Measurements from ENCODE around the gene IFTAP. TPM values are rescaled to one million over a fixed set of nuclear protein-coding genes. Genes with fewer than 3 reads are reported as not detected.

The IFTAP gene
- total RNA-seq, 1 experiment from 2014 or later, result 25.5 TPM

- no peaks in the 10 kb centered on the region for H3K36me3 ChIP-seq
- no peaks in the 10 kb centered on the region for H3K4me1 ChIP-seq (replicated peaks)
- H3K9me3 ChIP-seq (replicated peaks), result no peaks in the 10 kb centered on the region
- no peak for DNase-seq (ENCODE audit: low read depth in 1 of 2, low spot score in 2 of 2)
- H3K27me3 ChIP-seq (replicated peaks), result peaks cover 18% of the 10 kb centered on the region
- no peak overlapping the region for H3K4me3 ChIP-seq
- H3K27ac ChIP-seq, result no peak overlapping the region
Measured at GRCh38 chr11:36693139-36693843, 99.0 kb downstream of the IFTAP start.

DNA sequence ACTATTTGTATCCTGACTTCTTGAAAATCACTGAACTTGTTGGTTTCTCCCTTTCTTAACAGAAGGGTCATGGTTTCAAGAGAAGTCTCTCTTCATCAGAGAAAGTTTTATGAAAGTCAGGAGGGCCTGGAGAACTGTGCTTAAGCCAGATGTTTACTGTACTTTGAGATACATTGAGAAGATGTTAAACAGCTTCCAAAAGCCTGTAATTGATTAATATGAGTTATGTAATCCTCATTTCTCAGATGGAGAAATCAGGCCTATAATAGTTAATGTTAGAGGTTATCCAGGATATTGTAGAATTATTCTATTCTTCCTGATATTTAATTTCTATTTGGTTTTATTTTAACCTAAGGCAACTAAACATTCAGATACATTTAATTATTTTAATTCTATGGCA, 100.8 kb downstream of the IFTAP start:
- Histone ChIP-seq H3K9me3 (replicated peaks) (no peaks in the 10 kb centered on the region), H3K27me3 (replicated peaks) (peaks cover 18% of the 10 kb centered on the region)

GRCh38 chr11:36695571-36695970, 101.3 kb downstream of the IFTAP start:
- peaks cover 18% of the 10 kb centered on the region for H3K27me3 ChIP-seq (replicated peaks)
- H3K9me3 ChIP-seq (replicated peaks), result no peaks in the 10 kb centered on the region
- H3K27ac ChIP-seq, result no peak overlapping the region
- no peak overlapping the region for H3K4me3 ChIP-seq
- H3K36me3 ChIP-seq, result no peaks in the 10 kb centered on the region
- DNase-seq (ENCODE audit: low read depth in 1 of 2, low spot score in 2 of 2), result no peak
- no peaks in the 10 kb centered on the region for H3K4me1 ChIP-seq (replicated peaks)

More for the DNA sequence above, 100.8 kb downstream of the IFTAP start:
- Histone ChIP-seq H3K4me1 (replicated peaks) (no peaks in the 10 kb centered on the region), H3K36me3 (no peaks in the 10 kb centered on the region), H3K4me3 (no peak overlapping the region), H3K27ac (no peak overlapping the region)
- DNase-seq (ENCODE audit: low read depth in 1 of 2, low spot score in 2 of 2), result no peak

DNA sequence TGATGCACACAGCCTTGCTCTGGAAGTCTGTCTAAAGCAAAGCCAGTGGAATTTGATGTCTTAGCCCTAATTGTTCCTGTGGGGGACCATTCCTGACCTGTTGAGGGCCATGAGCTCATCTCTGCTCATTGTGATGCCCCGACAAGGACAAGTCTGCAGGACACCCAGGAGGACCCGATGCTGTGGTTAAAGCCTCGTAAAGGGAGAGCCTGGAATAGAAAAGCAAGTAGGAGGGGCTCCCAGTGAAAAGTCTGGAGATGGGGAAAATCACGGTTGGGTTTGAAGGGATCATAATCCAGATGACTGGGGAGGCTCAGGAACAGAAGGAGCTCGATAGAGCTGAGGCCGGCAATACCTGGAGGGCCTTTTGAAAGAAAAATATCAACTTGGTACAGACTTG, 102.2 kb downstream of the IFTAP start:
- Histone ChIP-seq H3K9me3 (replicated peaks) (no peaks in the 10 kb centered on the region), H3K4me1 (replicated peaks) (no peaks in the 10 kb centered on the region), H3K4me3 (no peak overlapping the region), H3K36me3 (no peaks in the 10 kb centered on the region), H3K27me3 (replicated peaks) (peaks cover 12% of the 10 kb centered on the region), H3K27ac (no peak overlapping the region)
- no peak for DNase-seq (ENCODE audit: low read depth in 1 of 2, low spot score in 2 of 2)

- no peaks in the 10 kb centered on the region for H3K36me3 ChIP-seq
- H3K27ac ChIP-seq, result no peak overlapping the region
- no peaks in the 10 kb centered on the region for H3K4me1 ChIP-seq (replicated peaks)
- no peak overlapping the region for H3K4me3 ChIP-seq
- no peak for DNase-seq (ENCODE audit: low read depth in 1 of 2, low spot score in 2 of 2)
- H3K27me3 ChIP-seq (replicated peaks), result peaks cover 15% of the 10 kb centered on the region
- no peaks in the 10 kb centered on the region for H3K9me3 ChIP-seq (replicated peaks)
Measured at GRCh38 chr11:36699271-36699670, 105.0 kb downstream of the IFTAP start.

- H3K4me3 ChIP-seq, result no peak overlapping the region
- no peak for DNase-seq (ENCODE audit: low read depth in 1 of 2, low spot score in 2 of 2)
- H3K27me3 ChIP-seq (replicated peaks), result peaks cover 15% of the 10 kb centered on the region
- no peak overlapping the region for H3K27ac ChIP-seq
- no peaks in the 10 kb centered on the region for H3K4me1 ChIP-seq (replicated peaks)
- no peaks in the 10 kb centered on the region for H3K9me3 ChIP-seq (replicated peaks)
- no peaks in the 10 kb centered on the region for H3K36me3 ChIP-seq
Measured at GRCh38 chr11:36700246-36700645, 105.9 kb downstream of the IFTAP start.

DNA sequence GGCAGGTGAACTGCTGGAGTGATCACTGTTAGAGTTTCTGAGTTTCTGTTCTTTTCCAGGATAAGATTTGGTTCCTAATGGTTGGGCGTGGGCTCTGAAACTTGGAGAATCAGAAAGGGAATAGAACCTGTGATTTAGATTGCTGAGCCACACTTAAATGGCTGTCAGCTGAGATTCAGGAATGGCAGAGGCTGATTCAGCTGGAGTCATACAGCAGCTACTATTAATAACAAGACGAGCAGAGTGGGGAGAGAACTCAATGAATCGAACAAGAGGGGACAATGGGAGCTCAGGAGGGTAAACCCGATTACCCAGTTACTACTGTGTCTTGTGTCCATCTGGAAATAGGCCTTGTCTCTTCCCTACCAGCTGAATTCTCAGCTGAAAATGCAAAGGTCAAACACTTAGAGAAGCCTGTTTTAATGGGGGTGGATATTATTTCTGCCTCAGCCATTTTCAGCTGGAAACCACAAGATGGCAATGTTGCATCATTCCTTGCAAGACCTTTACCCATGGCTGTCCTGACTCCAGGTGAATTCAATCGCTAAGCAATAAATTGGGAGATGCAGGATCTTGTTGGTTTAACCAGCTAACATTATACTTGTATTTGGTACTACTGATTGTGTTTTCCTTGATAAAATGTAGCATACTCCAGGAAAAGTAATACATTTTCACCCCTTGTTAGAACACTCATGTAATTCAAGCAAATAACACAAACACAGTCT, 108.2 kb downstream of the IFTAP start:
- H3K27ac ChIP-seq, result no peak overlapping the region

DNA sequence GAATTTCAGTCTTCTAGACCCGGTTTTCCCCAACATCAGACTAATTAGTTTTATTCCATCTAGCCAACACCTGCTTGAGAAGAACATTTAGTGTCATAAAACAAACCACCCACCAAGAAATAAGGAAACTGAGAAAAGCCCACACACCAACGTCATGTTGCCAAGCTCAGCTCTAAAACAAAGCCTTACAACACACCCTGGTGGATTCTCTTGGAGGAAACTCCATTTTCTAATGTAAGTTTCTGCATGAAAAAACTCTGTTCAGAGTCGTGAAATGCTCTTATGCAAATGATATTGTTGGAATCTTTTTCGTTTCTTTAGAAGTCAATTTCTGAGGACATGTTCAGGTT, 108.7 kb downstream of the IFTAP start:
- no peaks in the 10 kb centered on the region for H3K9me3 ChIP-seq (replicated peaks)
- DNase-seq (ENCODE audit: low read depth in 1 of 2, low spot score in 2 of 2), result no peak
- no peaks in the 10 kb centered on the region for H3K4me1 ChIP-seq (replicated peaks)
- H3K36me3 ChIP-seq, result no peaks in the 10 kb centered on the region
- H3K27me3 ChIP-seq (replicated peaks), result peaks cover 14% of the 10 kb centered on the region; the same call in 1 of the 2 replicates
- no peak overlapping the region for H3K4me3 ChIP-seq
- no peak overlapping the region for H3K27ac ChIP-seq

More for the DNA sequence above, 108.2 kb downstream of the IFTAP start:
- Histone ChIP-seq H3K4me3 (no peak overlapping the region), H3K9me3 (replicated peaks) (no peaks in the 10 kb centered on the region), H3K4me1 (replicated peaks) (no peaks in the 10 kb centered on the region), H3K36me3 (no peaks in the 10 kb centered on the region), H3K27me3 (replicated peaks) (peaks cover 14% of the 10 kb centered on the region; the same call in 1 of the 2 replicates)
- peak in 1 of 2 experiments; percentile 9 for DNase-seq (ENCODE audit: low read depth in 1 of 2, low spot score in 2 of 2)

Other genes starting within 250 kb of the IFTAP start
- 7.7 and 9.2 TPM in 2 replicates for gene TRAF6, start 84.2 kb upstream of the IFTAP start, total RNA-seq (2014; rRNA removed; shearing (Covaris generic))
- 0.22 and 0.45 TPM in 2 replicates for gene RAG1, start 26.5 kb upstream of the IFTAP start, total RNA-seq (2014; rRNA removed; shearing (Covaris generic))
- not detected in 2 replicates for gene RAG2, start 3.7 kb downstream of the IFTAP start, total RNA-seq (2014; rRNA removed; shearing (Covaris generic))